Panc1 (cell line): ENCODE data around the gene KNCN. TPM values are rescaled to one million over a fixed set of nuclear protein-coding genes. Genes with fewer than 3 reads are reported as not detected.

Experiments
- ATAC-seq: fragments of 200-7000 bp; cut with Tn5 transposase; 2 replicates; pipeline ENCODE4 v1.9.1; 2020; ENCODE audit warnings: mild to moderate bottlenecking, moderate library complexity
- BruUV-seq: library from RNA; stranded (reverse); fragments of 400-500 nt; replicated peaks from 2 replicates; lab custom pipeline; 2021; lab: Mats Ljungman, UMichigan
- CTCF ChIA-PET: fragments of 300-600 bp; sonication (Branson Sonifier 250); formaldehyde crosslinking; loops from one replicate; lab custom pipeline; 2022; ENCODE audit warnings: antibody characterized with exemption; lab: Charles Lee
- POLR2A ChIA-PET: fragments of 300-600 bp; sonication (Branson Sonifier 250); formaldehyde crosslinking; loops from one replicate; lab custom pipeline; 2022; ENCODE audit warnings: antibody characterized with exemption; lab: Charles Lee
- DNase-seq: peaks from one replicate; pipeline ENCODE4 v3.0.0-alpha.2; 2010; ENCODE audit warnings: low read depth, low spot score
- H3K27ac ChIP-seq: 2 replicates; pipeline ENCODE4 v1.5.1; 2011; ENCODE audit warnings: mild to moderate bottlenecking, low read length, inconsistent platforms
- H3K27me3 ChIP-seq: fragments of 200-500 bp; sonication (Bioruptor generic); 2 replicates; pipeline ENCODE4 v1.6.0; 2014; ENCODE audit warnings: low read length, inconsistent platforms; ENCODE audit not compliant: control insufficient read depth, insufficient read depth
- H3K36me3 ChIP-seq: fragments of 200-500 bp; sonication (Bioruptor generic); 2 replicates; pipeline ENCODE4 v1.5.1; 2014; ENCODE audit warnings: inconsistent platforms, mild to moderate bottlenecking, low read length, moderate library complexity; ENCODE audit not compliant: control insufficient read depth, insufficient read depth
- H3K4me1 ChIP-seq: 2 replicates; pipeline ENCODE4 v1.5.1; 2011; ENCODE audit warnings: inconsistent platforms, mild to moderate bottlenecking, low read length, moderate library complexity; ENCODE audit not compliant: control insufficient read depth, insufficient read depth
- H3K4me3 ChIP-seq, 2 experiments: 2 replicates each; pipeline ENCODE4 v1.5.1; 2011 to 2012; ENCODE audit warnings: low read depth in 2 of 2, low read length in 2 of 2, mild to moderate bottlenecking in 2 of 2, inconsistent platforms in 1 of 2, moderate library complexity in 1 of 2
- H3K9me3 ChIP-seq: fragments of 200-500 bp; sonication (Bioruptor generic); 2 replicates; pipeline ENCODE4 v1.5.1; 2014; ENCODE audit warnings: low read depth, mild to moderate bottlenecking, inconsistent platforms, low read length, moderate library complexity; ENCODE audit not compliant: control insufficient read depth, insufficient read depth
- CTCF ChIP-seq: fragments of 450-650 bp; IDR thresholded peaks from 2 replicates; pipeline ENCODE4 v1.5.1; 2017; ENCODE audit warnings: mild to moderate bottlenecking
- POLR2AphosphoS5 ChIP-seq: IDR thresholded peaks from 2 replicates; pipeline ENCODE4 v1.6.1; 2012; ENCODE audit warnings: mild to moderate bottlenecking, low read depth, low read length, moderate library complexity
- REST ChIP-seq, 2 experiments: IDR thresholded peaks; 2 replicates each; pipeline ENCODE4 v1.6.1; 2011 to 2012; ENCODE audit warnings: low read depth in 2 of 2, control low read depth in 1 of 2, low read length in 1 of 2, mild to moderate bottlenecking in 1 of 2, moderate library complexity in 1 of 2; ENCODE audit not compliant: insufficient read depth in 1 of 2
- SIN3A ChIP-seq: IDR thresholded peaks from 2 replicates; pipeline ENCODE4 v1.6.1; 2012; ENCODE audit warnings: low read depth, mild to moderate bottlenecking, low read length, moderate library complexity, borderline replicate concordance; ENCODE audit not compliant: insufficient read depth
- TCF7L2 ChIP-seq: IDR thresholded peaks from 2 replicates; pipeline ENCODE4 v1.6.1; 2011; ENCODE audit warnings: mild to moderate bottlenecking, low read depth, low read length, inconsistent platforms
- in situ Hi-C: cut with HindIII; loops from 2 replicates; pipeline ENCODE4 v1.10.0; 2016; ENCODE audit warnings: low sequenced_read_pairs, low pct_unique_long_range_greater_than_20kb
- intact Hi-C: fragments of 100-400 bp; cut with micrococcal nuclease; formaldehyde crosslinking; loops from one replicate; pipeline ENCODE4 v1.10.0; 2022; ENCODE audit not compliant: unreplicated experiment
- total RNA-seq: library from RNA; stranded (reverse); gene quantifications from one replicate; pipeline ENCODE4 v1.2.1, GENCODE V29; 2021; ENCODE audit not compliant: unreplicated experiment

The KNCN gene
- total RNA-seq, 1 experiment from 2014 or later: not detected

- 0 out of 2 replicates have a peak, but pooled peaks cover 2% of the 10 kb centered on the region for H3K4me1 ChIP-seq
- ChIA-PET CTCF (interaction anchor here (0.5 to 1.4 kb wide), 5 partner anchors 14 to 145 kb away, joined by 3 to 9 read pairs (median 4); no protein-coding TSS in a partner anchor), POLR2A (no interaction called here)
- in situ Hi-C loops (no loop called here), intact Hi-C loops (loop anchor here (10.0 kb wide), 1 partner anchor 191 kb away; no protein-coding TSS in a partner anchor)
- no peaks in the 10 kb centered on the region for H3K9me3 ChIP-seq
- peak; percentile 70 for ATAC-seq
- DNase-seq: no peak
- H3K4me3 ChIP-seq: peak overlapping the region; percentile 29 to 32
- no peak overlapping the region for H3K27ac ChIP-seq
- peaks cover 8% of the 10 kb centered on the region for H3K27me3 ChIP-seq
- no peaks in the 10 kb centered on the region for H3K36me3 ChIP-seq
- TF ChIP-seq CTCF (peak; percentile 56), POLR2AphosphoS5 (no peak)
- no TSS peak for BruUV-seq
Observed at GRCh38 chr1:46533179-46533864, 18.1 kb downstream of the KNCN start.

GRCh38 chr1:46532498-46533178, 18.8 kb downstream of the KNCN start:
- peak overlapping the region in 1 of 2 experiments; percentile 32; a peak in 2 of 4 replicates for H3K4me3 ChIP-seq
- ATAC-seq: peak; percentile 83
- CTCF ChIA-PET: interaction anchor here (0.5 to 1.4 kb wide), 5 partner anchors 15 to 146 kb away, joined by 3 to 9 read pairs (median 3); no protein-coding TSS in a partner anchor
- H3K27me3 ChIP-seq: peaks cover 8% of the 10 kb centered on the region
- no TSS peak for BruUV-seq
- intact Hi-C loops (loop anchor here (10.0 kb wide), 1 partner anchor 192 kb away; no protein-coding TSS in a partner anchor), in situ Hi-C loops (no loop called here)
- POLR2A ChIA-PET: no interaction called here
- TF ChIP-seq CTCF (peak; percentile 96), SIN3A (no peak), TCF7L2 (no peak)
- H3K9me3 ChIP-seq: no peaks in the 10 kb centered on the region
- H3K4me1 ChIP-seq: 0 out of 2 replicates have a peak, but pooled peaks cover 2% of the 10 kb centered on the region
- no peak overlapping the region for H3K27ac ChIP-seq
- no peak for DNase-seq
- H3K36me3 ChIP-seq: no peaks in the 10 kb centered on the region

- H3K36me3 ChIP-seq: no peaks in the 10 kb centered on the region
- BruUV-seq: no TSS peak
- H3K27ac ChIP-seq: no peak overlapping the region
- DNase-seq (no peak), ATAC-seq (no peak)
- H3K4me1 ChIP-seq: 0 out of 2 replicates have a peak, but pooled peaks cover 2% of the 10 kb centered on the region
- POLR2A ChIA-PET: no interaction called here
- CTCF ChIA-PET: interaction anchor here (0.9 kb wide), 1 partner anchor 78 kb away, joined by 3 read pairs; no protein-coding TSS in a partner anchor
- no peaks in the 10 kb centered on the region for H3K9me3 ChIP-seq
- no peak overlapping the region for H3K4me3 ChIP-seq
- in situ Hi-C loops (no loop called here), intact Hi-C loops (loop anchor here (10.0 kb wide), 1 partner anchor 193 kb away; no protein-coding TSS in a partner anchor)
- TF ChIP-seq POLR2AphosphoS5: no peak
- no peak for TF ChIP-seq CTCF
- no peak for TF ChIP-seq SIN3A
- no peak for TF ChIP-seq REST (IDR thresholded peaks at IDR 0.05; ENCODE audit: insufficient read depth in 1 of 2, low read depth in 2 of 2, low read length in 1 of 2)
- no peak for TF ChIP-seq TCF7L2
- H3K27me3 ChIP-seq: peaks cover 8% of the 10 kb centered on the region
Observed at GRCh38 chr1:46532095-46532494, 19.4 kb downstream of the KNCN start.
